ENCODE results near the gene CPT1A.

DNA sequence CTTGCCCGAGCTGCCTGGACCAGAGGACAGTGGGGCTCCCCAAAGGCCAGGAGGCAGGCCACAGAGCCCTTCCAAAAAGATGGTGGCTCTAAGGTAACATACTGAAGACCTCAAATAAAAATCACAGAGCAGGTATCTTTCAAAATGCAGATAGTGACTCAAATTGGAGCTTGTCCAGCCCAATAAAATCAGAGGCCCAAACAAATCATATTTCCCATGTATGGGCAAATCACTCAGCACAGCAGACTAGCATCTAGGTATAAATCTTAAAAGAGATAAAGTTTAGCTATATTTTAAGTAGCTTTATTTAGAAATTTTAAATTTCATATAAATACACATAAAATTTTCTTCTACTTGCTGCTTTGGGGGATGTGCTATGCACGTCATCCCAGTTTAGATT lies 93.7 kb downstream of the CPT1A start:
- TF ChIP-seq, protein P1, sequence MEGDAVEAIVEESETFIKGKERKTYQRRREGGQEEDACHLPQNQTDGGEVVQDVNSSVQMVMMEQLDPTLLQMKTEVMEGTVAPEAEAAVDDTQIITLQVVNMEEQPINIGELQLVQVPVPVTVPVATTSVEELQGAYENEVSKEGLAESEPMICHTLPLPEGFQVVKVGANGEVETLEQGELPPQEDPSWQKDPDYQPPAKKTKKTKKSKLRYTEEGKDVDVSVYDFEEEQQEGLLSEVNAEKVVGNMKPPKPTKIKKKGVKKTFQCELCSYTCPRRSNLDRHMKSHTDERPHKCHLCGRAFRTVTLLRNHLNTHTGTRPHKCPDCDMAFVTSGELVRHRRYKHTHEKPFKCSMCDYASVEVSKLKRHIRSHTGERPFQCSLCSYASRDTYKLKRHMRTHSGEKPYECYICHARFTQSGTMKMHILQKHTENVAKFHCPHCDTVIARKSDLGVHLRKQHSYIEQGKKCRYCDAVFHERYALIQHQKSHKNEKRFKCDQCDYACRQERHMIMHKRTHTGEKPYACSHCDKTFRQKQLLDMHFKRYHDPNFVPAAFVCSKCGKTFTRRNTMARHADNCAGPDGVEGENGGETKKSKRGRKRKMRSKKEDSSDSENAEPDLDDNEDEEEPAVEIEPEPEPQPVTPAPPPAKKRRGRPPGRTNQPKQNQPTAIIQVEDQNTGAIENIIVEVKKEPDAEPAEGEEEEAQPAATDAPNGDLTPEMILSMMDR (conservative IDR thresholded peaks at IDR 0.05 in 1 of 2, IDR thresholded peaks at IDR 0.05 in 1 of 2; ENCODE audit: extremely low read depth in 1 of 2, insufficient read depth in 1 of 2, low read depth in 1 of 2, low read length in 2 of 2), result no peak
- TF ChIP-seq EZH2 (IDR thresholded peaks at IDR 0.05; ENCODE audit: borderline replicate concordance, low read length), result no peak
